ENCODE results near the gene TBX21. TPM values are rescaled to one million over a fixed set of nuclear protein-coding genes. Genes with fewer than 3 reads are reported as not detected.

TBX21 gene
- total and polyA plus RNA-seq, 5 experiments from 2014 or later, result 0.42 to 27.4 (median 1.6) TPM

Other genes starting within 250 kb of the TBX21 start
- 100 to 1,000 TPM; 101 to 110 TPM for gene NPEPPS, start 202.1 kb upstream of the TBX21 start, total RNA-seq
- gene NPEPPS, start 202.1 kb upstream of the TBX21 start, polyA plus RNA-seq, result 10 to 100 TPM; 34.8 to 38.2 (median 35.0) TPM
- 100 to 1,000 TPM; 217 to 252 TPM for gene KPNB1, start 83.3 kb upstream of the TBX21 start, total RNA-seq
- gene KPNB1, start 83.3 kb upstream of the TBX21 start, polyA plus RNA-seq, result 10 to 100 TPM; 22.8 to 32.2 (median 25.7) TPM
- 1 to 10 TPM; 1.4 to 3.1 TPM for gene TBKBP1, start 39.1 kb upstream of the TBX21 start, total RNA-seq
- gene TBKBP1, start 39.1 kb upstream of the TBX21 start, polyA plus RNA-seq, result under 1 TPM in 2 of 3 donors, not detected in 1; 0.07 to 0.59 TPM
- 10 to 100 TPM; 38.8 to 48.1 TPM for gene OSBPL7, start 88.6 kb downstream of the TBX21 start, total RNA-seq
- gene OSBPL7, start 88.6 kb downstream of the TBX21 start, polyA plus RNA-seq, result 1 to 10 TPM; 3.6 to 6.8 (median 4.4) TPM
- 10 to 100 TPM; 38.2 to 41.8 TPM for gene MRPL10, start 98.3 kb downstream of the TBX21 start, total RNA-seq
- gene MRPL10, start 98.3 kb downstream of the TBX21 start, polyA plus RNA-seq, result 10 to 100 TPM; 38.3 to 68.5 (median 38.3) TPM
- under 1 TPM; 0.29 to 0.85 TPM for gene LRRC46, start 98.4 kb downstream of the TBX21 start, total RNA-seq
- under 1 TPM; 0.43 to 0.56 (median 0.48) TPM for gene LRRC46, start 98.4 kb downstream of the TBX21 start, polyA plus RNA-seq
- 10 to 100 TPM; 41.4 to 46.0 TPM for gene SCRN2, start 108.0 kb downstream of the TBX21 start, total RNA-seq
- gene SCRN2, start 108.0 kb downstream of the TBX21 start, polyA plus RNA-seq, result 10 to 100 TPM; 19.3 to 37.9 (median 21.6) TPM
- under 1 TPM; 0.16 to 0.33 TPM for gene SP6, start 117.9 kb downstream of the TBX21 start, total RNA-seq
- gene SP6, start 117.9 kb downstream of the TBX21 start, polyA plus RNA-seq, result under 1 TPM in 1 of 3 donors, not detected in 2; 0.13 TPM
- gene SP2, start 163.0 kb downstream of the TBX21 start, total RNA-seq, result 10 to 100 TPM; 31.6 to 31.7 TPM
- gene SP2, start 163.0 kb downstream of the TBX21 start, polyA plus RNA-seq, result 10 to 100 TPM in 1 of 3 donors, 1 to 10 TPM in 2; 4.5 to 13.0 (median 9.6) TPM
- gene PNPO, start 208.3 kb downstream of the TBX21 start, total RNA-seq, result 10 to 100 TPM; 17.2 to 20.8 TPM
- 10 to 100 TPM; 26.0 to 31.8 (median 29.9) TPM for gene PNPO, start 208.3 kb downstream of the TBX21 start, polyA plus RNA-seq
- gene PRR15L, start 224.6 kb downstream of the TBX21 start, total RNA-seq, result not detected
- gene PRR15L, start 224.6 kb downstream of the TBX21 start, polyA plus RNA-seq, result under 1 TPM; 0.14 to 0.36 (median 0.16) TPM
- gene CDK5RAP3, start 237.9 kb downstream of the TBX21 start, total RNA-seq, result 100 to 1,000 TPM; 352 to 356 TPM
- 10 to 100 TPM; 63.6 to 73.0 (median 70.2) TPM for gene CDK5RAP3, start 237.9 kb downstream of the TBX21 start, polyA plus RNA-seq